Adrenal gland (tissue), 5 donors: Measurements from ENCODE around the gene UBASH3B.
A peak's percentile ranks its signal among the peaks of the same experiment; 100 is the strongest.

Experiments used
- POLR2A ChIP-seq, 2 donors: fragments of 450-650 bp; IDR thresholded peaks; one replicate each; pipeline ENCODE4 v1.6.1; 2017; ENCODE audit warnings: antibody characterized with exemption in 2 of 2, mild to moderate bottlenecking in 2 of 2, moderate library complexity in 1 of 2
- TF ChIP-seq, protein P1 (sequence below), 6 experiments: fragments of 450-650 bp in 4 of 6; fragments of 200-600 bp in 2 of 6; sonication (generic) in 1 of 6; IDR thresholded peaks; 1 replicate in 5 of 6; 2 replicates in 1 of 6; pipeline versions ENCODE4 v1.5.1 to v1.8.0; 2016 to 2021; ENCODE audit warnings: antibody characterized with exemption in 6 of 6, mild to moderate bottlenecking in 2 of 6, moderate library complexity in 1 of 6
- donor health status: DM: no; HTN: no; CAD: no.

DNA sequence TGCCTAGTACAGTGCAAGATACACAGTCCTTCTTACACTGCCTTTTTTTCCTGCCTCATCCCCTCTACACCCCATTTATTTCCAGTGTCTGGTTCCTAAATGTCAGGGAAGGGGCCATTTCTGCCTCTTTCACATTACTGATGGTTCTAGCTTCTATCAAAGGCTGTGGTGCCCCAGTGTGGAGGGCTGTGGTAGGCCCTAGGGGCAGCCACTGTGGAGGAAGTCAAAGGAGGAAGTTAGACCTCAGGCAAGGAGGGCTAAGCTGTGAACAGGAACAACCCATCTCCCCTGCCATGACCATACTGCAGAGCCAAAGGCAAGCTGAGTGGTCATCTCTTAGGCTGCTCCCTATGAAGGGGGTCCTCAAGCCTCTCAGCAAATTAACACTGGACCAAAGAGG, 100.9 kb downstream of the UBASH3B start:
- TF ChIP-seq, protein P1, sequence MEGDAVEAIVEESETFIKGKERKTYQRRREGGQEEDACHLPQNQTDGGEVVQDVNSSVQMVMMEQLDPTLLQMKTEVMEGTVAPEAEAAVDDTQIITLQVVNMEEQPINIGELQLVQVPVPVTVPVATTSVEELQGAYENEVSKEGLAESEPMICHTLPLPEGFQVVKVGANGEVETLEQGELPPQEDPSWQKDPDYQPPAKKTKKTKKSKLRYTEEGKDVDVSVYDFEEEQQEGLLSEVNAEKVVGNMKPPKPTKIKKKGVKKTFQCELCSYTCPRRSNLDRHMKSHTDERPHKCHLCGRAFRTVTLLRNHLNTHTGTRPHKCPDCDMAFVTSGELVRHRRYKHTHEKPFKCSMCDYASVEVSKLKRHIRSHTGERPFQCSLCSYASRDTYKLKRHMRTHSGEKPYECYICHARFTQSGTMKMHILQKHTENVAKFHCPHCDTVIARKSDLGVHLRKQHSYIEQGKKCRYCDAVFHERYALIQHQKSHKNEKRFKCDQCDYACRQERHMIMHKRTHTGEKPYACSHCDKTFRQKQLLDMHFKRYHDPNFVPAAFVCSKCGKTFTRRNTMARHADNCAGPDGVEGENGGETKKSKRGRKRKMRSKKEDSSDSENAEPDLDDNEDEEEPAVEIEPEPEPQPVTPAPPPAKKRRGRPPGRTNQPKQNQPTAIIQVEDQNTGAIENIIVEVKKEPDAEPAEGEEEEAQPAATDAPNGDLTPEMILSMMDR (IDR thresholded peaks at IDR 0.05), result peak in 3 of 6 experiments; percentile 29 to 34 (median 30)
- no peak for TF ChIP-seq POLR2A (IDR thresholded peaks at IDR 0.05)
